ENCODE measurements around the gene SNX33. TPM values are rescaled to one million over a fixed set of nuclear protein-coding genes. Genes with fewer than 3 reads are reported as not detected.

Gene SNX33
- polyA plus RNA-seq, 2 of the 4 experiments (the other 2 are of a cell fraction) = 8.4 to 11.2 TPM

GRCh38 chr15:75654201-75654907 lies 6.6 kb downstream of the SNX33 start:
- CTCF ChIA-PET = interaction anchor here (0.8 to 9.8 kb wide), 10 partner anchors 13 to 148 kb away, joined by 3 to 98 read pairs (median 6); partner anchors contain the start of gene IMP3
- 74% methylated on average over 4 of the region's 4 CpGs for WGBS (ENCODE audit: missing lambda C conversion rate)
- ATAC-seq (no peak), FAIRE-seq (no peak), DNase-seq (ENCODE audit: low read depth in 1 of 2, low spot score in 1 of 2) (no peak)
- H3K4me3 ChIP-seq = no peak overlapping the region
- no peak overlapping the region for H3K4me2 ChIP-seq
- POLR2A ChIA-PET = interaction anchor here (1.0 kb wide), 1 partner anchor 14 kb away, joined by 4 read pairs; the partner anchor contains the start of gene IMP3
- H3K27ac ChIP-seq = no peak overlapping the region
- no peaks in the 10 kb centered on the region for H3K9me3 ChIP-seq
- H3K4me1 ChIP-seq = peaks cover 26% of the 10 kb centered on the region
- TF ChIP-seq MYC (IDR thresholded peaks at IDR 0.05; ENCODE audit: borderline replicate concordance, low read length) = no peak
- TF ChIP-seq NR3C1 (IDR thresholded peaks at IDR 0.05) = no peak
- TF ChIP-seq EHF (CRISPR knock-in tag; IDR thresholded peaks at IDR 0.05) = no peak
- no peak for TF ChIP-seq FOSB (CRISPR knock-in tag; IDR thresholded peaks at IDR 0.05)

GRCh38 chr15:75655931-75656330 lies 8.2 kb downstream of the SNX33 start:
- POLR2A ChIA-PET = no interaction called here
- CTCF ChIA-PET = interaction anchor here (1.1 to 7.1 kb wide), 4 partner anchors 8 to 147 kb away, joined by 3 to 56 read pairs (median 4); partner anchors contain the start of gene SNX33
- H3K27ac ChIP-seq = no peak overlapping the region
- WGBS (ENCODE audit: missing lambda C conversion rate) = 74% methylated on average over 4 of the region's 4 CpGs
- ATAC-seq (no peak), DNase-seq (ENCODE audit: low read depth in 1 of 2, low spot score in 1 of 2) (no peak), FAIRE-seq (no peak)
- no peak overlapping the region for H3K4me3 ChIP-seq
- H3K9me3 ChIP-seq = no peaks in the 10 kb centered on the region
- H3K4me2 ChIP-seq = no peak overlapping the region
- peaks cover 26% of the 10 kb centered on the region for H3K4me1 ChIP-seq
- TF ChIP-seq HEYL (CRISPR knock-in tag; IDR thresholded peaks at IDR 0.05) (no peak), REST (IDR thresholded peaks at IDR 0.05) (no peak), HDAC2 (IDR thresholded peaks at IDR 0.05) (no peak), HOXB13 (CRISPR knock-in tag; IDR thresholded peaks at IDR 0.05; ENCODE audit: low read depth) (no peak), ZFP36 (IDR thresholded peaks at IDR 0.05; ENCODE audit: borderline replicate concordance, partially characterized antibody) (no peak), CBX2 (IDR thresholded peaks at IDR 0.05; ENCODE audit: borderline replicate concordance, low read depth) (no peak)

GRCh38 chr15:75656331-75656730 lies 8.6 kb downstream of the SNX33 start:
- ChIA-PET POLR2A (no interaction called here), CTCF (interaction anchor here (1.2 to 7.1 kb wide), 3 partner anchors 8 to 21 kb away, joined by 3 to 56 read pairs (median 4); partner anchors contain the start of gene SNX33)
- Histone ChIP-seq H3K4me1 (peaks cover 26% of the 10 kb centered on the region), H3K4me2 (no peak overlapping the region), H3K27ac (no peak overlapping the region), H3K9me3 (no peaks in the 10 kb centered on the region), H3K4me3 (no peak overlapping the region)
- 93% methylated on average over 5 of the region's 5 CpGs for WGBS (ENCODE audit: missing lambda C conversion rate)
- DNase-seq (ENCODE audit: low read depth in 1 of 2, low spot score in 1 of 2) (no peak), ATAC-seq (no peak), FAIRE-seq (no peak)
- TF ChIP-seq BHLHE40 (IDR thresholded peaks at IDR 0.05; ENCODE audit: low read depth, low read length) (no peak), REST (IDR thresholded peaks at IDR 0.05) (no peak), HOXB13 (CRISPR knock-in tag; IDR thresholded peaks at IDR 0.05; ENCODE audit: low read depth) (no peak), E2F6 (IDR thresholded peaks at IDR 0.05; ENCODE audit: borderline replicate concordance, low read depth) (no peak), JUNB (IDR thresholded peaks at IDR 0.05) (no peak)

All from A549 (cell line).